AG20443 (cell line): ENCODE data around the gene DUSP11.
"Not testable (repeated sequence)": the region's sequence is repeated elsewhere in the genome, so short reads cannot be mapped to it uniquely, and the experiment has no call there.

Experiments used
- DNase-seq: peaks from one replicate; pipeline ENCODE4 v3.0.0; 2012; ENCODE audit warnings: low spot score, mixed read lengths

DUSP11 gene

DNA sequence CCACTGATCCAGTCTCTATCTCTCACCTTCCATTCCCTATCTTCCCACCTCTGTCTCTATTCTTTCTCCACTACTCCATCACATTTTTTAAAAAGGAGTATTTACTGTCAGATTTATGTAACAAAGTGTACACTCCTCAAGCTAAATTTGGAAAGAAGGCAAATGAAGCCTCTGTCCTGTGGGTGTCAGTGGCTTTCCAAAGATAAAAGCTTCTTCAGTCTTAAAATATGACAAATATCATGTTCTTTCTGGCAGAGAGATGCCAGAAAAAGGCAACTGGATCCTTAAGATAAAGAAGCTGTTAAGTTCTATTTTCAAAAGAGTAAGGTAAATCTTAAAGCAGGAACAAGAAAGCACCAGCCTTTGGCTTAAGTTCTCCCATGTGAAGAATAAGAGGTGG is 7.1 kb downstream of the DUSP11 start:
- DNase-seq = no peak

DNA sequence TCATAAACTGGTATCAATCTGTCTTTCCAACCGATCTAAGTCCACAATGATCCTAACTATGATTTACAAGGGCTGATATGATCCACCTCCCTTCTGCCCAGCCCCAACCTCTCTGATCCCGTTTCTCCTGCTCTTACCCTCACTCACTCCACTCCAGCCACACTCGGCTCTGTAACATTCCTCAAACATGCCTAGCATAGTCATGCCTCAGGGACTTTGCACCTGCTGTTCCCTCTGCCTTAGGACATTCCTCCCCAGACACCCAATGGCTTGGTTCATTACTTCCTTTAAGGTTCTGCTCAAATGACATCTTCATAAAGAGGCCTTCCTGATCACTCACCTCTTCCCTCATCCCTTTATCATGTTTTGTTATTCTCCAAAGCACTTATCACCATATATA is 9.2 kb downstream of the DUSP11 start:
- DNase-seq = no peak

DNA sequence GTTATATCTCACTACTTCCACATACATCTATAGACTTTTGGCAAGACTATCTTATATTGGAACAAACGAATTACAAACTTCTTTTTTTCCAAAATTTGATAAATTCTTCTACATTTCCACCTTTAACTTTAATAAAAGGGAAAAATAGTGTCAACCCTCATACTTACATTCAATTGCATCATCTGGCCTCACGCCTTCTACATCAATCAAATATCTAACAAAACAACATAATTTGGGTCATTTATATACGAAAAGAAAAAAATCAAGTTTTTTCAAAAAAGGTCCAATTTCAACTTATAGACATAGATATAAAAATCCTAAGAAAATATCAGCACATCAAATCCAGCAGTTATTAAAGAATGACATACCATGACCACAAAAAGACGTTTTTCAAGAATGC is 12.9 kb downstream of the DUSP11 start:
- DNase-seq = no peak

DNA sequence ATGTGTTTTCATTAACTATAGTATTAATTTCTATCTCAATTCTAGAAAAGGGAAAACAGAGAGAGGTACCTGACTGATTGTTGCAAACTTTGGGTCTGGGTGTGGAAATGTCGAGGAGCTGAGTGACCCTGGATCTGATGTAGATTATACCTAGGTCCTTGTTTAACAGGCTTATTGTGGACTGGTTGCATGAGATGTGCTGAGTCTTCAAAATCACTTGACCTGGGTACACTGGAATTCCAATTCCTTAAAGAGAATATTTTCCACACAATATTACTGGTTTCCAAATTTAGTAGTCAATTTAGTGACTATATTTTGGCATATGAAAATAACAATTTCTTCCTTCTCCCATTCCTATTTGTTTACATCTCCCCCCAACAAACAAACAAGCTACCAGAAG is 13.6 kb downstream of the DUSP11 start:
- DNase-seq = no peak

DNA sequence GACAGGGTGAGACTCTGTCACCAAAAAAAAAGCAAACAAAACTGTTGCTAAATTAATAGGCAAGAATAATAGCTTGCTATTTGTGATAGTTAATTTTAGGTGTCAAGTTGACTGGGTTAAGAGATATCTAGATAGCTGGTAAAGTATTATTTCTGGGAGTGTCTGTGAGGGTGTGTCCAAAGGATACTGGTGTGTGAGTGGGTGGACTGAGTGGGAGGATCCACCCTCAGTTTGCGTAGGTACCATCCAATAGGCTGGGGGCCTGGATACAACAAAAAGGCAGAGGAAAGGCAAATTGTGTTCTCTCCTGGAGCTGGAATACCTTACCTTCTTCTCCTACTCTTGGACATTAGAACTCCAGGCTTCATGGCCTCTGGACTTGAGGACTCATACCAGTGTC is 15.0 kb downstream of the DUSP11 start:
- DNase-seq = no peak

DNA sequence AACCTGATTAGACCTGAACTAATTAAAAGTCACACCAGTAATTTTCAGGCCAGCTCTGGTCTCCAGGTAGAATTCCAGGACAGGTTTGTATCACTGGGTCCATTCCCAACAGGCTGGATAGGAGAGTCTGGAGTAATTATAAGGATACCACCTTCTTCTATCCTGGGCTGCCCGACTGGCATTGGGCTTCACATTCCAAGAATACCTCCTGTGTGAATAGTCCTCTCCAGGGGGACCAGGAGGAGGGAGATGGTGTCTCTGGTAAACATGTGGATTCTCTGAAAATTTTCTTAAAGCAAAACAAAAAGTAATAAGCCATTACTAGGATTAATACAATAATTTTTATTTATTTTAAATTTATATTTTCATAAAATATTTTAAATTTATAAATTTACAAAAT is 17.3 kb downstream of the DUSP11 start:
- peak; percentile 18 for DNase-seq

DNA sequence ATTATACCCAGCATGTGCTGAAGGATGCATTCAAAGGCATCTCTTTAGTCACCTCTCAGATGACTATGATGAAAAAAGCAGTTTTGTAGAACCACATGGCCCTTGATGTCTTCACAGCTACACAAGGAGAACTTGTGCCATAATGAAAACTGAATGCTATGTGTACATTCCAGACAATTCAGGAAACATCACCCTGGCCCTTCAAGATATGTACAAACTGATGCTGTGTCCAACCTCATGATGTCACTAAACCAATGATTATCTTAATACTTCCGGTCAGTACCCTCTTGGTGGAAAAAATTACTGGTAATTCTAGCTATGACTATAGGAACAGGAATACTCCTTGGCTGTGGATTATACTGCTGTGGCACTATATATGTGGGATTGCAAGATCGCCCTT is 20.0 kb downstream of the DUSP11 start:
- DNase-seq = no peak

DNA sequence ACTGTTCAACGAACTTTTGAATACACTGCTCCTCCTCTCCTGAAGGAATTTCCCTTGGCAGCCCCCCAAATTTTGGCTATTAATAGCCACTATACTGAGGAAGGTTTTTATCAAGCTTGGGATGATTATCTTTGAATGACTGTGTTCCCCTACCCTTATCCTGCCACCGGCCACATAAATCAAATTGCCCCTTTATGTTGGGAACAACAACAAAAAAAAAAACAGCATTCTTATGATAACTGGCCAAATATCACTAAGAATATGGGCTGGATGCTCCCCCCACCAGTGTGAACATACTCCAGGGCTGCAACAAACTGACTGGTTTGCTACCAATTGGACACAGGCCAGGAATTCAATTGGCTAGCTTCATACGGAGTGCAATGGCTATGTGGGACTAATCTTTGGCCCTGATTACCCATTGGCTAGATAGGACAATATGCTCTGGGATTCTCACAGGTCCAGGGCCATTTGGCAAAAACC is 20.6 kb downstream of the DUSP11 start:
- DNase-seq = peak; percentile 27

DNA sequence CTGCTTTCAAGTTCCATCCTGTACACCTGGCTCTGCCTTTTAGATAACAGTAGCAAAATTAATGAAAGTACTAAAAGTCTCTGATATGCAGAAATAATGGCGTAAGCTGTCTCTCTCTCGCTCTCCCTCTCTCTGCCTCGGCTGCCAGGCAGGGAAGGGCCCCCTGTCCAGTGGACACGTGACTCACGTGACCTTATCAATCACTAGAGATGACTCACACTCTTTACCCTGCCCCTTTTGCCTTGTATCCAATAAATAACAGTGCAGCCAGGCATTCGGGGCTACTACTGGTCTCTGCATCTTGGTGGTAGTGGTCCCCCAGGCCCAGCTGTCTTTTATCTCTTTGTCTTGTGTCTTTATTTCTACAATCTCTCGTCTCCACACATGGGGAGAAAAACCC is 25.6 kb downstream of the DUSP11 start:
- DNase-seq = not testable (repeated sequence)

DNA sequence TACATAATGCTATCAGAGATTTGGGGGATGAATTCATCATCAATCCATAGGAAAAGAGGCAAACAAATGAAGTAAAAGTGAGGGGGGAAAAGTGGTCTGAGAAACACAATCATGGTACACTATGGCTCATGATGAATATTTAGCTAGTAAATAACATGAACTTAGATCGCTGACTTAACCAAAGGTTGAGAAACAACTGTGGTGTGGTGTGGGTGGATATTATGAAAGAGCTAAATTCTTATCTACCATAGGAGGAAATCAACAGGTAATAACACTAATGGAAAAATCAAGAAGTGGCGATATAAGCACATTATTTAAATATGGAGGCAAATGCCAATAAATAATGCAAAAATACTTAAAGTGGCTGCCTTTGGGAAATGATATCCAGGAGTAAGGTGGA is 30.6 kb downstream of the DUSP11 start:
- no peak for DNase-seq

DNA sequence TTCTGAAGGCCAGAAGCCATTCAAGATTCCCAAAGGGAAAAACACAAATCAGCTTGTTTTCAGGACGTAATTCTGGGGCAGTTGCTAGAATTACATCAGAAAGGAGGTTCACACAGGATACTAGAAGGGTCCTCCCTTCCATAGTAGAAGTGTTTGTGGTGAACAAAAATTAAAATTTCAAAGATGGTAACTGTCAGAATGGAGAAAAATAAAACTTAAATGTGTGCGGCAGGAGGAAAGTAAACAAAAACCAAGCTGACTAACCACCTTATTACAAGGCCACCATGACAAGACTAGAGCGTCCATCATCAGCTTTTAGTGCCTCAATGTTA is 33.1 kb downstream of the DUSP11 start:
- no peak for DNase-seq

DNA sequence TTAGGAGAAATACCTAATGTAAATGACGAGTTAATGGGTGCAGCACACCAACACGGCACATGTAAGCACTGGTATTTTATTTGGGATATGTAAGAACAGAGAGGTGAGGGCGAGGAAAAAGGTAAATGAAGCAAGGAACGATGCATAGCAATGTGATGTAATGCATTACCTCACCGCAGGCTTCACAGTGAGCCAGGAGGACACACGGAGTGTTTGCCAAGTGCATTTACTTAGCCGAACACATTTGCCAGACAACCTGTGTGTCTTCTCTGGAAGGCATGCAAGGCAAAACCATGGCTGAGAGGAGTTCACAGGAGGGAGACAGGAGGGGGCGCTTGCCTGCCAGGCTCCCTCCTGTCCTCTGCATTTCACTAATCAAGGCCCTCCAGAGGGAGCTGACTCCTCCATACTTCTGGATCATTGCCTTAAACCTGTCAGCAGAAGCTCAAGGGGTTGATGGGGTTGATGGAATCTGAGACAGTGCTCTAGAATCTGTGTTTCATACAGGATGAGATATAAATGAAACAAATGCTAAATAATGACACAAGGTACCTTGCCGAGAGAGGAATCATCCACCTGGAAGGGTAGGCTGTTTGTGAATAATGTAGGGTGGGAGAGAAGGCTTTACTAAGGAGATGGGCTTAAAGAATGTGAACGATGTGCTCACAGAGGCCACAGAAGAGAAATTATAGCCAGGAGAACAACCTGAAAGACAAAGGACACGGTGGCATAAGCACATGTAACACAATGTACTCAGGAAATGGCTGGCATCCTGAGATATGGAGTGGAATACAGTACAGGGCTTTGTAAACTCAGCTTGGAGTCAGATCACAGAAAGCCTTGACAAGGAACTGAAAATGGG is 33.7 kb downstream of the DUSP11 start:
- DNase-seq = no peak

DNA sequence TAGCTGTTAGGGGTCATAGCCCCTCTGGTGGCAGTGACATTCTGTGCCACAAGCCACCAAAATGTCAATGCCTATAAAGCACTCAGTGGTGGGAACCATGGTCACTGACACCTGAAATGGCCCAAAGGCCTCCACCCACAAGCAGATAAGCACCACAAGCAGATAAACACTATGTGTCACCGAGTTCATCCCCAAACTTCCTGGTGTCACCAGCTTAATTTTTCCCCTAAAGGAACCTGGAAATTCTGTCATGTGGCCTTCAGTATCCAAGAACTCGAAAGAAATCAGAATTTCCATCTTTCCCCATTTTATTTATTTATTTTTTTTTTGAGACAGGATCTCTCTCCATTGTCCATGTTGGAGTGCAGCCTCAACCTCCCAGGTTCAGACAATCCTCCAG is 39.1 kb downstream of the DUSP11 start:
- DNase-seq = no peak

DNA sequence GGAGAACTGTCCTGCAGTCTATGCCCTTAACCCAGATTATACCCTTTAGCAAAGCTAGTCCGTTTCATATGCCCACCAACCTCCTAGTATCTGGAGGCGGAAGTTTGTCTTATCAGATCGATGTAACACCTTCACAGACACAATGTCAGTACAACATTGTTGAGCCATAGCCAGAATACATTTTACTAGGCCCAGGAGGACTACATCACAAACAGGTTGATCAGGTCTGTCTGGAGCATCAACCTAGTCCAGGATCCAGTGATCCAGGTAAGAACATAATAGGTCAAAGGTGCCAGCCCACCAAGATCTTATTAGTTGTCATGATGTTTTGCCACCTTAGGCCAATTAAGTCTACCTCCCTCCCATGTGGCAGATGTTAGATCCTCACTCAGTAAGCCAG is 40.8 kb downstream of the DUSP11 start:
- DNase-seq = no peak

DNA sequence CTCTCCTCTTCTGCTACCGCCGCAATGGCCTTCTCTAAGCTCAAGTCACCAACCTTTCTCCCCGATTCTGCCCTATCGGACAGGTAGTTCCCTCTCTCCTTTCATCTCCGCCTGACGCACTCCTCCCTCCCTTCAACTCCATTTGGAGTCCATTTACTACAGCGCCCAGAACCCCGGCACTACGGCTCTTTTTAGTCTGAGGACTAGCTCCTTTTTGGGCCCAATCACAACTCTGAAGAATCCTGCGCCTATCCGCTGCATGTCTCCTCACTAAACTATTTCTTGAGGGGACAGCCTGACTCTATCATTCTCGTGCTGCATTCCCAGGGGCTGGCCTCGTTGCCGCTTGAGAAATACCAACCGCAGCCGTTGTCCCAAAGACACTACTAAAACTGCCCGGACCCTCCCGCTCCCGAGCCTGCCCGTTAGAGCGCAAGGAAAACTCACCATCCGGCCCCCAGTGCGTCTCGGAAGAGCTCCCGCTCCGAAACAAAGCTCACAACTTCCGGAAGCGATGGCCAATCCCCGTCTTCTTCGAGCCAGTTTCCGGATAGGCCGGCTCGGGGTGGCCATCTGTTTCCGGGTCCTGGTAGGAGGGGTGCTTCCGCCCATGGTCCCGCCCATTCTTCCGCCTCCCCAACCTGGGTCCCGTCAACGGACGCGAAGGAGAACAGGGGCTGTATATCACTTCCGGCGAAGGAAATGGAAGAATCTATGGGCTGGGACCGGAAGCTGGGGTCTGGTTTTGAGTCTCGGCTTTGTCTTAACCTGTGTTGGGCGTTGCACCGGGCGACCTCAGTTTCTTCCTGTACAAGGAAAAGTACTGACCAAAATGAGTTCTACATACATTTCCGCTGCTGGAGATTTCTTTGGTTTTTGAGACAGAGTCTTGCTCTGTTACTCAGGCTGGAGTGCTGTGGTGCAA is 42.8 kb downstream of the DUSP11 start, which contains the start of gene TPRKB:
TSS of gene TPRKB (minus strand) at position 491 of the 925 bp plus-strand sequence. CDS start 2,776 bp downstream, outside the sequence.
- peak; percentile 99 for DNase-seq

DNA sequence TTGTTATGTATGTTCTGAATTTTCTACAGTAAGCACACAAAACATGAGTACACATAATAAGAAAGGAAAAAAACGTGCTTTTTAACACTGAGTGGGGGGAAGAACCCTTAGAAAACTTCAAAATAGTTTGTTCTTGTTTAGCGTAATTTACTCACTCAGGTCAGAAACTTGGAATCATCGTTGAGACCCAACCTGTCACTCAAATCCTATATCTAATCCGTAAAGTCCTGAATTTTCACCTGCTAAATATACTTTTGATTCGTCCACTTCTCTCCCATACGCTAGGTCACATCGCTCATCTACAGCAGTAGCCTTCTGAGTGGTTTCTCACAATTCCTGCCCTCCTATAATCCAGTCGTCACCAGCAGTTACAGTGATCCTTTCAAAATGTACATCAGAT is 43.5 kb downstream of the DUSP11 start:
- no peak for DNase-seq

DNA sequence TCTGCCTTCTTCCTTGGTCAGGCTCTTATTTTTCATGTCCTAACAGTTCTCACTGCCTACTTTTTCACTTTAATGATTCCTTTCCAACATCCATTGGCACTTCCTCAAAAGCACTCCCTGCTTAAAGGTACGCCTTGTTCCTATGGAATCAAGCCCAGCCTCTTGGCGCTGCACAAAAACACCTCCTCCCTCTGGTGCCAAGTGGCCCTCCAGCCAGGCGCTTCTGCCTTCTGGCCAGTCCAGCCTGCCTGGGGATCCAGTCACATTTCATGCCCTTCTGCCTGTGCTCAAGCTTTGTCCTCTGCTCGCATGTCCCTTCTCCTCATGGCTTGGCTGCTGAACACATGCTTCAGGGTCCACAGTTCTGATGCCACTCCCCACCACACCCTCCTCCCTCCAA is 49.1 kb downstream of the DUSP11 start:
- no peak for DNase-seq

DNA sequence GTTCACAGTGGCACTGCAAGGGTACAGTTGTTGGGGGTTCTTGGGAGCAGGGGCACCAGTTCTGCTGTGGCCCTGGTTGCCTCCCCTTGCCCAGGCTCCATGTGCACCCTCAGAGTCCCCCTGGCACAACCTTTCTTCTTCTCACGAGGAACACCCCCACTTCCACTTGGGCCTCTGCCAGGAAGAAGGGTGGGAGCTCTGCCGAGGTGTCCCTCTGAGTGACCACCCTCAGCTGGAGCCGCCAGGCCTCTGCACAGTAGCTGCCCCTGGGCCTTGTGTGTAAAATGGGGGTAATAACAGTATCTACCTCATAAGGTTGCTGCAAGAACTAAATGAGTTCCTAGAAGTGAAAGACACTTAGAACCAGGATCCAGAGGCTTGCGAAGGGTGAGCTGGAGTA is 51.2 kb downstream of the DUSP11 start:
- DNase-seq = no peak

DNA sequence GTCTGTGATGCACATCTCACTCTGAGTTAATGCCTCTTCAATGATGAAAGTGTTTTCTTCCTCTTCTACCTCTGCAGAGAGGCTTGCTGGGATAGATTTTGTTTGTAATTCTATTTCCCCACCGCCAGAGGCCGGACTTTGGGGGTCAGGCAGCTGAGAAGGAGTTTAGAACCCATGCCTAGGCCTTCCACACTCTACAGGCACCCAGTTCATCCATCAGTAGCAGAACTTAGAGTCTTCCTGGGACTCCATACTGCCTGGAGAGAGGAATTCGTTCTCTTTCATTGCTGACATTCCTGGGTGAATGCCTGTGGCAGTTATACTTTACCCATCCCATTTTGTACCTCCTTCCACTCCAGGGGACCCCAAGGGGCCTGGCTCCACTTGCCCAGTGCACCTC is 51.9 kb downstream of the DUSP11 start:
- DNase-seq = no peak

DNA sequence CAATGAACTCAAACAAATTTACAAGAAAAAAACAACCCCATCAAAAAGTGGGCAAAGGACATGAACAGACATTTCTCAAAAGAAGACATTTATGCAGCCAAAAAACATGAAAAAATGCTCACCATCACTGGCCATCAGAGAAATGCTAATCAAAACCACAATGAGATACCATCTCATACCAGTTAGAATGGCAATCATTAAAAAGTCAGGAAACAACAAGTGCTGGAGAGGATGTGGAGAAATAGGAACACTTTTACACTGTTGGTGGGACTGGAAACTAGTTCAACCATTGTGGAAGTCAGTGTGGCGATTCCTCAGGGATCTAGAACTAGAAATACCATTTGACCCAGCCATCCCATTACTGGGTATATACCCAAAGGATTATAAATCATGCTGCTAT is 53.2 kb downstream of the DUSP11 start:
- DNase-seq = not testable (repeated sequence)

DNA sequence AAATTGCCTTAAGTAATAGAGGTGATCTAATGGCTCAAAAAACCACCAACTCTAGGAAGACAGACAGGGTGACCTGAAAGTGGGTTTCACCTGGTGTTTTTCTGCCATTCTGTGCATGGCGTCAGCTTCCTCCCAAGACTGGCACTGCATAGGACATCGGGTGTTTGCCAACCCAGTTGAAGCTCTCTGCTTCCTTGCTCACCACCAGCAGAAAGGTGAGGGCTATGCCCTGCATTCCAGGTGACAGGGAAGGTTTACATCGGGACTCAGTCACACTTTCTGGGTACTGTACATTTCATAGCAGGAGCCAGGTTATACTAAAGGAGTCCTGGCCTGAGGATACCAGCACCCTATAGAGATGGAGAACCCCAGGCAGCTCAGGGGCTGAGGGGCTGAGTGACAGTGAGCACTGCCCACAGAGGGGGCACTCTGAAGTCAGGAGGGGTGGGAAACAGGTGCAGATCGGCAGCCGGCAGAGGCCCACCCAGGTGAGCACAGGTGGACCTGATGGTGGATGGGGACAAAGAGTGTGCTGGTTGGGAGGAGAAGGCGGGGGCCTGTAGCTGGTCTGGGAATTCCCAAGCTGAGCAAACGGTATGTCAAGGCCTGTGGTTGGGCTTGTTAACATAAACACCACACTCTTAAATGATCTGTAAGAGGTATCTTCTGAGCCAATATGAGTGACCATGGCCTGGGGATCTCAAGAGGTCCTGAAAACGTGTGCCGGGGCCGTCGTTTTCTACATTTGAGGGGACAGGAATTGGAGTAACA is 60.9 kb downstream of the DUSP11 start:
- DNase-seq = no peak

DNA sequence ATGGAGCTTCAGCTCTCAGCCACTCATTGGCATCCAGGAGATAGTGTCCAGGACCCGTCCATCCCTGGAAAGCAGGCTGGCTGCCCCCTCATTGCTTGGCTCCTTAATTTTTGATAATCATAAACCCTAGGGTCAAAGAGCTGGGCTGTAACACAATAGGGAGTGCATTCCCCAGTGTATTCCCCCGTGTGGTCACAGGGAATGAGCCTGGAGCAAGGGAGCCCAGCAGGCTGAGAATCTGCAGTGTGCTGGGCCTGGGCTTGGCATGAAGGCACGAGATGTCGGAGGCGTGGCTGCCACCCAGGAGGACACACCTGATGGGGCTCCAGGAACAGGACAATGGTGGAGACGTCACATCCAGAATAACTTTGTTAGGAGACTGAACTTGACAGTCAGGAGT is 61.5 kb downstream of the DUSP11 start:
- DNase-seq = no peak
